Measurements from ENCODE around the gene TMEM120B.

GRCh38 chr12:121825041-121825523, 112.5 kb downstream of the TMEM120B start:
- TF ChIP-seq MXI1 (IDR thresholded peaks at IDR 0.05; ENCODE audit: borderline replicate concordance, low read depth, low read length): no peak
- no peak for TF ChIP-seq POLR2A (IDR thresholded peaks at IDR 0.05; ENCODE audit: low read depth, low read length)
- TF ChIP-seq, protein P1, sequence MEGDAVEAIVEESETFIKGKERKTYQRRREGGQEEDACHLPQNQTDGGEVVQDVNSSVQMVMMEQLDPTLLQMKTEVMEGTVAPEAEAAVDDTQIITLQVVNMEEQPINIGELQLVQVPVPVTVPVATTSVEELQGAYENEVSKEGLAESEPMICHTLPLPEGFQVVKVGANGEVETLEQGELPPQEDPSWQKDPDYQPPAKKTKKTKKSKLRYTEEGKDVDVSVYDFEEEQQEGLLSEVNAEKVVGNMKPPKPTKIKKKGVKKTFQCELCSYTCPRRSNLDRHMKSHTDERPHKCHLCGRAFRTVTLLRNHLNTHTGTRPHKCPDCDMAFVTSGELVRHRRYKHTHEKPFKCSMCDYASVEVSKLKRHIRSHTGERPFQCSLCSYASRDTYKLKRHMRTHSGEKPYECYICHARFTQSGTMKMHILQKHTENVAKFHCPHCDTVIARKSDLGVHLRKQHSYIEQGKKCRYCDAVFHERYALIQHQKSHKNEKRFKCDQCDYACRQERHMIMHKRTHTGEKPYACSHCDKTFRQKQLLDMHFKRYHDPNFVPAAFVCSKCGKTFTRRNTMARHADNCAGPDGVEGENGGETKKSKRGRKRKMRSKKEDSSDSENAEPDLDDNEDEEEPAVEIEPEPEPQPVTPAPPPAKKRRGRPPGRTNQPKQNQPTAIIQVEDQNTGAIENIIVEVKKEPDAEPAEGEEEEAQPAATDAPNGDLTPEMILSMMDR (conservative IDR thresholded peaks at IDR 0.05; ENCODE audit: low read depth, low read length): no peak
- TF ChIP-seq USF2 (IDR thresholded peaks at IDR 0.05; ENCODE audit: low read depth, low read length): no peak
- TF ChIP-seq RFX5 (IDR thresholded peaks at IDR 0.05; ENCODE audit: low read depth, low read length): no peak
- no peak for TF ChIP-seq RAD21 (IDR thresholded peaks at IDR 0.05; ENCODE audit: low read length)
- TF ChIP-seq NFE2L2 (IDR thresholded peaks at IDR 0.05; ENCODE audit: low read depth, low read length): no peak
- TF ChIP-seq BHLHE40 (IDR thresholded peaks at IDR 0.05; ENCODE audit: low read depth, low read length): no peak
- no peak for TF ChIP-seq FOS (IDR thresholded peaks at IDR 0.05; ENCODE audit: low read depth, low read length)
- TF ChIP-seq SMC3 (IDR thresholded peaks at IDR 0.05; ENCODE audit: low read depth, low read length): no peak
- no peak for TF ChIP-seq CEBPB (IDR thresholded peaks at IDR 0.05; ENCODE audit: low read depth, low read length)

Data from IMR-90 (cell line).